ENCODE measurements around the gene DNAH1. TPM values are rescaled to one million over a fixed set of nuclear protein-coding genes. Genes with fewer than 3 reads are reported as not detected.

Gene DNAH1
- total and polyA plus RNA-seq, 2 of the 13 experiments (the other 11 are each of a cell fraction or from before 2014, with no cell fraction given), result 0.64 to 3.5 TPM

GRCh38 chr3:52393959-52394670, 78.0 kb downstream of the DNAH1 start:
- BruUV-seq (replicated peaks), result no TSS peak
- no peak overlapping the region for H3K9ac ChIP-seq (ENCODE audit: insufficient read depth, low read depth, low read length)
- DNase-seq (ENCODE audit: low spot score), result no peak
- H2AFZ ChIP-seq (ENCODE audit: low read length), result no peak overlapping the region
- H3K4me3 ChIP-seq (replicated peaks in 1 of 3; ENCODE audit: insufficient read depth in 1 of 3, low read depth in 2 of 3, low read length in 3 of 3), result no peak overlapping the region
- in situ Hi-C loops (cut with HindIII; ENCODE audit: extremely low pct_ligation_motif_present, low pct_unique_long_range_greater_than_20kb) (no loop called here), intact Hi-C loops (cut with micrococcal nuclease; ENCODE audit: unreplicated experiment) (no loop called here)
- no peak overlapping the region for H3K4me2 ChIP-seq (ENCODE audit: low read depth, low read length)
- WGBS (ENCODE audit: low lambda C conversion rate), result 79% methylated on average over 15 of the region's 18 CpGs
- H3K9me3 ChIP-seq (ENCODE audit: low read length), result no peaks in the 10 kb centered on the region
- CTCF ChIA-PET (ENCODE audit: low intra/inter-chr PET ratio, low total read pairs), result no interaction called here
- no peaks in the 10 kb centered on the region for H3K79me2 ChIP-seq (ENCODE audit: insufficient read depth, low read length)
- H3K4me1 ChIP-seq (ENCODE audit: insufficient read depth, low read length), result peaks cover 12% of the 10 kb centered on the region; the same call in 1 of the 2 replicates
- no peaks in the 10 kb centered on the region for H3K27me3 ChIP-seq (ENCODE audit: control insufficient read depth in 1 of 2, insufficient read depth in 2 of 2, low read length in 2 of 2)
- POLR2A ChIA-PET, result no interaction called here
- no peaks in the 10 kb centered on the region for H3K36me3 ChIP-seq (replicated peaks in 1 of 2; ENCODE audit: control insufficient read depth in 1 of 2, insufficient read depth in 2 of 2, low read length in 2 of 2)
- ATAC-seq, result no peak
- H3K27ac ChIP-seq (ENCODE audit: extremely low read length, insufficient read depth, low read length), result no peak overlapping the region
- no peaks in the 10 kb centered on the region for H4K20me1 ChIP-seq (ENCODE audit: insufficient read depth, low read length)
- FAIRE-seq, result no peak
- TF ChIP-seq ARNT (IDR thresholded peaks at IDR 0.05) (no peak), ZNF251 (CRISPR knock-in tag; IDR thresholded peaks at IDR 0.05) (no peak), HMG20B (CRISPR knock-in tag; conservative IDR thresholded peaks at IDR 0.05) (no peak), ZNF264 (CRISPR knock-in tag; IDR thresholded peaks at IDR 0.05) (no peak), ZNF513 (CRISPR knock-in tag; conservative IDR thresholded peaks at IDR 0.05) (no peak), ARID5B (CRISPR knock-in tag; IDR thresholded peaks at IDR 0.05) (no peak), PREB (CRISPR knock-in tag; IDR thresholded peaks at IDR 0.05) (no peak), JDP2 (CRISPR knock-in tag; IDR thresholded peaks at IDR 0.05; ENCODE audit: borderline replicate concordance) (no peak), ZHX2 (IDR thresholded peaks at IDR 0.05; ENCODE audit: low read depth) (no peak), ZHX2 (CRISPR knock-in tag; IDR thresholded peaks at IDR 0.05; ENCODE audit: borderline replicate concordance) (no peak), ZNF557 (CRISPR knock-in tag; IDR thresholded peaks at IDR 0.05) (no peak), ZNF839 (CRISPR knock-in tag; IDR thresholded peaks at IDR 0.05; ENCODE audit: borderline replicate concordance) (no peak), HOXA3 (CRISPR knock-in tag; IDR thresholded peaks at IDR 0.05) (no peak)
